HEK293T (cell line): ENCODE results near the gene EXOC6B.

Experiments used
- ARNT ChIP-seq: fragments of 450-650 bp; IDR thresholded peaks from 2 replicates; pipeline ENCODE4 v1.6.1; 2017; ENCODE audit warnings: mild to moderate bottlenecking
- BHLHE40 ChIP-seq: fragments of 450-650 bp; IDR thresholded peaks from 2 replicates; pipeline ENCODE4 v1.6.1; 2016; ENCODE audit warnings: mild to moderate bottlenecking, moderate library complexity, borderline replicate concordance
- ELF4 ChIP-seq: fragments of 450-650 bp; IDR thresholded peaks from 2 replicates; pipeline ENCODE4 v1.6.1; 2017; ENCODE audit warnings: antibody characterized with exemption
- FOXA1 ChIP-seq: fragments of 450-650 bp; IDR thresholded peaks from 2 replicates; pipeline ENCODE4 v1.6.1; 2016; ENCODE audit warnings: mild to moderate bottlenecking
- FOXK2 ChIP-seq: fragments of 450-650 bp; IDR thresholded peaks from 2 replicates; pipeline ENCODE4 v1.6.1; 2016; ENCODE audit warnings: mild to moderate bottlenecking
- FOXM1 ChIP-seq: fragments of 450-650 bp; IDR thresholded peaks from 2 replicates; pipeline ENCODE4 v1.6.1; 2017; ENCODE audit warnings: mild to moderate bottlenecking, borderline replicate concordance
- L3MBTL2 ChIP-seq: fragments of 450-650 bp; conservative IDR thresholded peaks from 2 replicates; pipeline ENCODE4 v1.6.1; 2016; ENCODE audit warnings: mild to moderate bottlenecking
- PKNOX1 ChIP-seq: fragments of 450-650 bp; IDR thresholded peaks from 2 replicates; pipeline ENCODE4 v1.6.1; 2016
- SP1 ChIP-seq: fragments of 450-650 bp; IDR thresholded peaks from 2 replicates; pipeline ENCODE4 v1.6.1; 2017
- SUZ12 ChIP-seq: fragments of 450-650 bp; IDR thresholded peaks from 2 replicates; pipeline ENCODE4 v1.6.1; 2016; ENCODE audit warnings: mild to moderate bottlenecking
- TARDBP ChIP-seq: fragments of 450-650 bp; IDR thresholded peaks from 2 replicates; pipeline ENCODE4 v1.6.1; 2016
- ZNF384 ChIP-seq: fragments of 450-650 bp; IDR thresholded peaks from 2 replicates; pipeline ENCODE4 v1.6.1; 2016

GRCh38 chr2:72141032-72141645 lies 684.7 kb downstream of the EXOC6B start:
- TF ChIP-seq ZNF384 = no peak
- no peak for TF ChIP-seq FOXM1
- TF ChIP-seq PKNOX1 = no peak
- TF ChIP-seq ARNT = no peak
- TF ChIP-seq SP1 = no peak
- no peak for TF ChIP-seq SUZ12
- no peak for TF ChIP-seq FOXA1
- TF ChIP-seq L3MBTL2 = no peak
- no peak for TF ChIP-seq ELF4
- TF ChIP-seq FOXK2 = no peak
- TF ChIP-seq BHLHE40 = no peak
- TF ChIP-seq TARDBP = no peak
